GM21528 (cell line): Measurements from ENCODE around the gene CCDC148.
A peak's percentile ranks its signal among the peaks of the same experiment; 100 is the strongest.

Source experiments
- ATAC-seq: cut with Tn5 transposase; IDR thresholded peaks from one replicate; pipeline ENCODE4 v1.9.1; 2021; ENCODE audit warnings: mild to moderate bottlenecking, moderate library complexity; ENCODE audit not compliant: unreplicated experiment, low FRiP score

The CCDC148 gene

DNA sequence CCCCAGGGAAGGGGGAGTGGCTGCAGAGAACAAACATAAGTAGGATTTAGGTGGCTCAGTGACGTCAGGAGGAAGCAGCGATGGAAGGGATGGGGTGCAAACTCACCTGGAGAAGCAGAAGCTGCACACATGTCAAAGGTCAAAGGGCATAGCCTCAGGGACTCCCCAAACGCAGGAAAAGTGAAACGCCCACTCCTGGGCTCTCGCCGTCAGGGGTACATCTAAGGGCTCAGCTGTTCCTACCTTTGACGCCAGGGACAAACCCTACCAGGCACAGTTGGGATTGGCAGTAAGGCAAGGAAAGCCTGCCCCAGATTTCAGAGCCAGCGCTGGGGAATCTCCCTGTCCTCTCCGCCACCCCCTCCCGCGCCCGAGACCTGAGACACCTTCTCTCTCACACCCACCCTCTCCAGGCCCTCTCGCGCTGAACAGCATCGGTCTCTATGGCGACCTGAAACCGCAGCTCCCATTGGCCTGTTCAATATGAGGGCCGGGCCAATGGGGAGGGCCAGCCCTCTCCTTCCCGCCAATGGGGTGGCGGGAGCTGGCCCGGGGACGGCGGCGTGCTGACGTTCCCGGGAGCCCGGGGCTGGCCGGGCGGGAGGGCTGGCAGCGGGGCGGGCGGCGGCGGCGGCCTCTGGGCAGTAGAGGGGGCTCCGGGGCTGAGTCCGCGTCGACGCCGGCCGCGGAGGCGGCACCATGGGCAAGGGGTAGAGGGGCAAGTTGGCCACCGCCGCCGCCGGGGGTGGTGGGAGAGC is at the start of gene CCDC148, which contains the start of gene PKP4:
Gene CCDC148, minus strand, starts transcription at position 445 of the 758 bp plus-strand sequence. Its CDS starts 314 bp downstream, at position 131.
Gene PKP4, plus strand, starts transcription at position 644 of the 758 bp plus-strand sequence. CDS start 76,233 bp downstream, outside the sequence.
- ATAC-seq: peak; percentile 95

- no peak for ATAC-seq
Measured at GRCh38 chr2:158505448-158505934, 48.9 kb upstream of the CCDC148 start.

GRCh38 chr2:158504088-158504487 is 47.5 kb upstream of the CCDC148 start:
- ATAC-seq: no peak

DNA sequence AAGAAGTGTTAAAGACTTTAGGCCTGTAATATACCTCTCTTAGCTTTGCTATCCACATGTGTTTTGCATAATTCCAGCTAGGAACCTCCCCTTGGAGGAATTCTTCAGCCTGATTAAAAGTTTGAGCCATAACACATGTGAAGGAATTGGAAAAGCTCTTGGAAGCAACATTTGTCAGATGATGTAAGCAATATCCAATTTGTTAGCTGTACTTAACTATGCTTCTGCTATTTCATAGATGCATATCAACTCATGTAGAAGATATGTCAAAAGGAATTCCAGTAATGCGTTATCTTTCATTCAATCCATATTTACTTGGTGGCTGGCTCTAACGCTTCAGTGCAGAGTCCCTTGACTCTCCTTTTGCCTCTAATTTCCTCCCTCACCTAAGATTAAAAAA is 46.4 kb upstream of the CCDC148 start:
- no peak for ATAC-seq

GRCh38 chr2:158501301-158501700 is 44.7 kb upstream of the CCDC148 start:
- ATAC-seq: no peak

- ATAC-seq: no peak
Measured at GRCh38 chr2:158500333-158500732, 43.8 kb upstream of the CCDC148 start.

DNA sequence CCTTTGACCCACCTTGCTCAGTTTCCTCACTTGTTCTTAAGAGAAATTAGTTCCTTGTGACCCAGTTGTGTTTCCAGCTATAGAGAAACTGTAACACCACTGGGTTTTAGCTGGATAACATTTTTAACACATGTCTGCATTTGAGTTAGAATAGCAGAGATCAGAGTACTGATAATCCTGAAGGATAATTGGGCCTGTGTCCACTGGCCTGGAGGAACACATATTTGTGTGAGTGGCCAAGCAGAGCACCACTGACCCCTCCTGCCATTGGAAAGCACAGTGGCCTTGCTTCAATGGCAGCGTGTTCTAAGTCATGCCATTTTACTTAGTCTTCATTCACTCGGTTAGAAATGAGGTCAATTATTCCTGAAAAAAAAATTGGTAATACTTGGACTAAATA is 42.8 kb upstream of the CCDC148 start:
- no peak for ATAC-seq

- ATAC-seq: no peak
Measured at GRCh38 chr2:158498749-158499136, 42.2 kb upstream of the CCDC148 start.

- ATAC-seq: no peak
Measured at GRCh38 chr2:158498043-158498748, 41.6 kb upstream of the CCDC148 start.

DNA sequence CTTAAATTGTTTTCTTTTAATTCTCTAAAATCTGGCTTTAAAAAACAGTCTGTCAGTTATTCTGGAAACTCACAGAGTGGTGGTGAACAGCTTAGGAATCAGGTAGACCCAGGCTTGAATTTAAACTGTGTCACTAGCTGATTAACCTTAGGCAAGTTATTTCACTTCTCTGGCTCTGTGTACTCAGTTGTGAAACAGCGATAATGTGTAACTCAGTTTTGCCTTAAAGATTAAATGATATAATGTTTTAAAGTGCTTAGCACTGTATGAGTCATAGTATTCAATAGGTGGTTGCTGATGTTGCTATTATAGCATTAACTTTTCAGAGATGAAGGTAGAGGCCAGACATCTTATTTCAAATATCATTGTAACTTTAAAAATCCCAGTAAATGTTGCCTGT is 40.9 kb upstream of the CCDC148 start:
- ATAC-seq: no peak

DNA sequence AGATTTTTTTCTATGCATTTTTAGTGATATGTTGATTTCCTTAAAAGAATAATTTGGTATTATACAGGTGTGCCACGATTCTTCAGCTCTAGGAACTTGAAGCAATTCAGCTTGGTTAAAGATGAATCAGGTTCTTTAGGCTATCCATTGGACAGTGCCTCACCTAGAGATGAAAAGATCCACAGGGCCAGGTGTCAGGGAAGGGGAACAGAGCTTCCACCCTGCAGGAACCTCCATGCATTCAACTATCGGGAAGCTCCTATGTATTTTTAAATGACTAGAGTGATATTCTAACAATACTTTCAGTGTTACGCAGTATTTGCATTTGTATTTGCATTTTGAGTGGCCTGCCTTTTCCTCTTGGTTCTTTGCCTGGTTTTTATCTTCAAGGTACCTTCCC is 40.4 kb upstream of the CCDC148 start:
- ATAC-seq: no peak

GRCh38 chr2:158495175-158495574 is 38.6 kb upstream of the CCDC148 start:
- ATAC-seq: no peak

DNA sequence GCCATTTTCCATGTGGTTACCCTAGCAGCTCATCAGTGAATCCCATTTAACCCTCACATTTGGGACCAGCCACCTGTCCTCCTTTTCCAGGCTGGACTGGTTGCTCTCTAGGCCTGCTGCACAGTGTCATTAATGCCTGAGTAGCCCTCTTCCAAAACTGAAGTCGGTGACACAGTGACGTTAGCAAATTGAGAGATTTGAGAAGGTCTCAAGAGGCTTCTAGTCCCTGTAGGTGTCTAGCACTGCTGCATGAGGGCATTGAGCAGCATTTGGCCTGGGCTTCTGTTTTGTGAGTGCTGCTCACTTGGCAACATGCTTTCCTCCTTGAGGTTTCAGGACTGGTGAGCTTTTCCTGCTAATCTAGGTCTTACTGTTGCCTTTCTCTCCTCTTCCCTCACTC is 36.9 kb upstream of the CCDC148 start:
- ATAC-seq: no peak

- no peak for ATAC-seq
Measured at GRCh38 chr2:158491072-158491471, 34.5 kb upstream of the CCDC148 start.

DNA sequence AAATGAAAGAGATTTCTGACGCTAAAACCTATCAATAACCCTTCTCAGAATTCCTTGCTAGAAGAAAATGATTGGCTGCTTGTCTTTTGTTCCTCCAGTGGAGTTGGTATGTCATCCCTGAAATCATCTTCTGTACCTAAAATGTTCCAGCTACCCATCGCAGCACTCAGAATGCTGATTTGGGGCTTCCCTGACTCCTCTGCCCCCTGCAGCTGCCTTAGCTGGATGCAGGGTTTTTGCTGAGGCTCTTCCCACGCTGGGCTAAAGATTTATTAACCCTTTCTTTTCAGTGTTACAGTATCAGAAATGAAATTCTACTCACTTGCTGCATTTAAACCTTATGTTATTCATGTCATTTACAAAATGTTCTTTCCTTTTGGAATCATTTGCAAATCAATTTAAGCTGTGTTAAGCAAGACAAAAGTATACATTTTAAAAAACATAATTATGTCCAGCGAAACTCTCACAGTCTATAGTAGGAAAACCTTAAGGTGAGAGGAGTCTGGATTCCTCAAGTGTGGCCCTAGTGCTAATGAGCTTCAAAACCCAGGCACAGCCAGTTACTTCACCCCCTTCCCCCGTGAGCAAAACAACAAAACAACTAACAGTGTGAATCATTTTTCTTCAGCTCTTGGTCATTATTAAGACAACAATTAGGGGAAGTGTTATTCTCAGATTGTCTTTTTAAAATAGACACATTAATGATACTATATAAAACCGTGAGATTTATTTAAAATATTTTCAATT is 33.0 kb upstream of the CCDC148 start:
- no peak for ATAC-seq

DNA sequence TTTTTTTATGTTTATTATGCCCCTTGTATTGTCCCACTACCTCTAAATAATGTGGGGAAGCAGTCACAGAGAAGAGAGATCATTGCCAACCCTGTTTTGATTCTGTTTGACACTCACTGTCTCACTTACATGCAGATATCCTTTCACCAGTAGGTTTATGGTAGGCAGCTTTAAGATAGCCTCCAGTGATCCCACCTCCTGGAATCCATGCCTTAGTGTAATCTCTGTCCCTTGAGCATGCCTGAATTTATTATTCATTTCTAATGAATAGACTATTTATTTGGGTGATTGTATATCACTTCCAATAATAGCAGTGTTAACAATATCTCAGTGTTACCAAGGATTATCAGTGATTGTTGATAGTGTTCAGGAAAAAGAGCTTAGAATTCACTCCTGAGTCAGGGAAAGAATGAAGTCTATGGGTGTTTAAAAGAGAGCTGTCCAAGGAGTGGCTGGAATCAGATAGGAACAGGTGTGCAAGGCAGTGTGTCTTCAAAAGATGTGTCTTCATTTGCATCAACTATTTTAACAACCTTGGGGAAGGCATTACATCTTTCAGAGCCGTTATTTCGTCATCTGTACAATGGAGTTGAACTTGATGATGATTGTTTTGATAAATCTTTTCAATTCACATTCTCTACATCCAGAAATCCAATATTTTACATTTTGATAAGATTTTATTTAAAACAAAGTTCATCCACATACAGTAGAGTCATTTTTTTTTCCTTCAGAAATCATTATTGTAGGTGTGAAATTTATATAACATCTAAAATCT is 32.1 kb upstream of the CCDC148 start:
- no peak for ATAC-seq

- no peak for ATAC-seq
Measured at GRCh38 chr2:158487419-158487818, 30.9 kb upstream of the CCDC148 start.

DNA sequence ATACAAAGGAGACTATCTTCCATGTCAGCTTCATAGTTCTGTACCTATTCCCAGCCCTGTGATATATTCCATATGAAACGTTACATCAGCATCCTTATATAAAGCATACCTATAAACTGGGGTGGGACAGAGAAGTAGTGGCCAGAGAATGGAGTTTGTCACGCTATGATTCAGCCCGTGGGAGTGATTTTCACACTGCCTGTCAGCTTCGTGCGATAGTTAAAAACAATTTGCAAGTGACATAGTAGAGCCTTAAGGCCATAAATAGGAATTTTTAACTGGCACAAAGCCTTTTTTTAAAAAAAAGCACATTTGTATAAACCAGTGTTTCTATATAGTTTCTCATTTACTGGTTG is 30.4 kb upstream of the CCDC148 start:
- ATAC-seq: no peak

DNA sequence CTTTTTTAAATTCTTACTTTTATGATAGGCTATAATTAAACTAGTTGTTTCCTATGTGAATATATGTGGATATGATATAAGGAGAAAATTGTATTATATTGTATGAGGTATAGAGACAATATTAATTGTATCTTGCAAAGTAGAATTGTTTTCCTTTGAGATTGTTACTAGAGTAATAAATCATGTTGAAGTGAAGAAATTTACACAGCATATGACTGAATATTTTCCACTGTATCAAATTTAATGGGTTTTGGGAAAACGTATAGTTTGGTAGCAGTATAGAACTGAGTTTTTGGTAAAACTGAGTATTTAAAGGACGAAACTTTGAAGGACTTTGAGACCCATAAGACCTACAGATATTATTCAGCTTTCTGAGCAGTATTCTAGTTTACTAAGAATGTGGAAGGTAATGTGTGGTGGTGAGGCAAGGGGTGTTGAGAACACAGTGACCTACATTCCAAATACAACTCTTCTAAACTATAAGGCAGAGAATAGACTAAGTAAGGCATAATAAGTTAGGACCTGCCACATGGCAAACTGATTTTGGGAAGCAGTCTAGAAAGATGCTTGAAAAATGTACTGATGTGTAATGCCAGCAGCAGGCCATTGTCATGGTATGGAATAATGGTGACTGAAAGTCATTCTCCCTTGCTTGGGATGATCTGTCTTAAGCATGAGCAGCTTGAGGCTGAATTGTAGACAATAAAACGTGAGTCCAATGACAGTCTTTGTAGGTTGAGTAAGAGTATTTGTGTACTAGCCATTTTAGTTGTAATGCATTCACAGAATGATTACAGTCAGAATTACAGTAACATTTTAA is 29.8 kb upstream of the CCDC148 start:
- ATAC-seq: no peak
